Neural crest cell (in vitro differentiated cells): ENCODE measurements around the gene ZNF526. TPM values are rescaled to one million over a fixed set of nuclear protein-coding genes. Genes with fewer than 3 reads are reported as not detected.

Experiments
- DNase-seq: peaks from one replicate; pipeline ENCODE4 v3.0.0; 2021; ENCODE audit warnings: low read depth, mixed read lengths, low spot score
- H3K27ac Mint-ChIP-seq: one replicate; pipeline ENCODE4 v1.8.0; 2021; ENCODE audit warnings: mild to moderate bottlenecking, mixed read lengths; ENCODE audit not compliant: unreplicated experiment
- H3K27me3 Mint-ChIP-seq: 2 replicates; pipeline ENCODE4 v1.8.0; 2021; ENCODE audit warnings: low read depth, mild to moderate bottlenecking, mixed read lengths
- H3K36me3 Mint-ChIP-seq: 2 replicates; pipeline ENCODE4 v1.8.0; 2021; ENCODE audit warnings: low read depth, mild to moderate bottlenecking, mixed read lengths
- H3K4me1 Mint-ChIP-seq: 2 replicates; pipeline ENCODE4 v1.8.0; 2021; ENCODE audit warnings: mixed read lengths
- H3K4me3 Mint-ChIP-seq: one replicate; pipeline ENCODE4 v1.8.0; 2021; ENCODE audit warnings: mild to moderate bottlenecking, mixed read lengths
- H3K9me3 Mint-ChIP-seq: 2 replicates; pipeline ENCODE4 v1.8.0; 2021; ENCODE audit warnings: mixed read lengths
- total RNA-seq: library from RNA; stranded (reverse); gene quantifications from 2 replicates; pipeline ENCODE4 v1.2.1, GENCODE V29; 2021
- TF ChIP-seq, protein P1 (sequence below): fragments of 200-600 bp; sonication (generic); conservative IDR thresholded peaks from 2 replicates; pipeline ENCODE4 v1.5.0; 2021; ENCODE audit warnings: antibody characterized with exemption, mild to moderate bottlenecking

ZNF526 gene
- total RNA-seq, 1 donor from 2014 or later = 24.2 TPM

DNA sequence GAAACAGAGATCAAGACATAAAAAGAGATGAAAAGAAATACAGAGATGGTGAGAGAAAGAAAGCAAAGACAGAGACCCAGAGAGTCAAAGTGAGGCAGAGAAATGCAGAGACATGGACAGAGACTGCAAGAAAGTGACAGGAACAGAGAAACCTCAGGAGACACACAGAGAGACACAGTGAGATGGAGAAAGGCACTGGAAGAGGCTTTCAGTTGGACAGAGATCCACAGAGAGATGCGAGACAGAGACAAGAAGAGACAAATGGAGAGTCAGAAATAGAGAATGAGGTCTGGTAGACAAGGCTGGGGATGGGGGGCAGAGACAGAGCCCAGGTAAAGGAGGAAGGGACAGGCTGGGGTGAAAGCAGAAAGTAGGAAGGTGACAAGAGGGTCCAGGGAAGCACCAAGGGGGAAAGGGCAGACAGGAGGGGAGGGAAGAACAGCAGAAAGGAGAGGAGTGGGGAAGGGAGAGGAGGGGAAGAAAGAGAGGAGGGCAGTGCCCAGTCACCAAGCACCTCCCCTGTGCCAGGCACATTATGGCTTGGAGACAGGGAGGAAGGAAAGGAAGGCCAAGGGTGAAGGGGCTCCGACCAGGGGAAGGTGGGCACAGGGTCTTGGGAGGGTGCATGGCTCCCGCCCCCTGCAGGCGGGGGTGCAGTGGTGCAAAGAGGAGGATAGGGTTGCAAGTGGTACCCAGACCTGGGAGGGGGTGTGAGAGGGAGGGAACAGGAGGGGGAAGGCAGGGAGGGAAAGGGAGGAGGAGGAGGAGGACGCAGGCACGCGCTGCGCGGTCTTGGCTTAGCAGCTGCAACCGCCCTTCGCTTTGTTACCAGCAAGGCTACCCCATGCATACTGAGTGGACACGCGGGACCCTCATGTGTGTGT is 41.1 kb upstream of the ZNF526 start:
- TF ChIP-seq, protein P1, sequence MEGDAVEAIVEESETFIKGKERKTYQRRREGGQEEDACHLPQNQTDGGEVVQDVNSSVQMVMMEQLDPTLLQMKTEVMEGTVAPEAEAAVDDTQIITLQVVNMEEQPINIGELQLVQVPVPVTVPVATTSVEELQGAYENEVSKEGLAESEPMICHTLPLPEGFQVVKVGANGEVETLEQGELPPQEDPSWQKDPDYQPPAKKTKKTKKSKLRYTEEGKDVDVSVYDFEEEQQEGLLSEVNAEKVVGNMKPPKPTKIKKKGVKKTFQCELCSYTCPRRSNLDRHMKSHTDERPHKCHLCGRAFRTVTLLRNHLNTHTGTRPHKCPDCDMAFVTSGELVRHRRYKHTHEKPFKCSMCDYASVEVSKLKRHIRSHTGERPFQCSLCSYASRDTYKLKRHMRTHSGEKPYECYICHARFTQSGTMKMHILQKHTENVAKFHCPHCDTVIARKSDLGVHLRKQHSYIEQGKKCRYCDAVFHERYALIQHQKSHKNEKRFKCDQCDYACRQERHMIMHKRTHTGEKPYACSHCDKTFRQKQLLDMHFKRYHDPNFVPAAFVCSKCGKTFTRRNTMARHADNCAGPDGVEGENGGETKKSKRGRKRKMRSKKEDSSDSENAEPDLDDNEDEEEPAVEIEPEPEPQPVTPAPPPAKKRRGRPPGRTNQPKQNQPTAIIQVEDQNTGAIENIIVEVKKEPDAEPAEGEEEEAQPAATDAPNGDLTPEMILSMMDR = peak; percentile 50
- Mint-ChIP-seq H3K27me3 (peaks cover 48% of the 10 kb centered on the region), H3K4me3 (no peak overlapping the region), H3K4me1 (peaks cover 9% of the 10 kb centered on the region), H3K36me3 (no peaks in the 10 kb centered on the region), H3K27ac (no peak overlapping the region), H3K9me3 (no peaks in the 10 kb centered on the region)
- DNase-seq = peak; percentile 31

DNA sequence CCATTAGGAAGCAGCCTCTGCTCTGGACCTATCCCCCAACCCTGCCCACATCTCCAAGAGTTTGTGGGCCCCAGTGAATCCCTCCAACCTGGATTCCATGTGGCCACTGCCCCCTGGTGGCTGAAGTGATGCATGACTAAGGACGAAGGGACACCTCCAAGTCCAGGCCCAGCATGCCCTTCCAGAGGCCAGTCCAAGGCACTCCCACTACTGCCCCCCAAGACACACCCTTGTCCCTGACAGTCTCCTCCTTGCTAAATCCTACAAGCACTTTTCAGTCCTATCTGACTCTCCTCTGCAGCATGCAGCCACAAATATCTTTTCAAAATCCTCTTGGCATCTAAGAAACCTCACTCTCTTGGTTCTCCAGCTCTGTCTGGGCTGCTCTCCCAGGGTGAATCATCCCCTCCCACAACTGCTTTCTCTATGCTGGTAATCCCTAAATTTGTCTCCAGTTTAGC is 35.7 kb upstream of the ZNF526 start:
- Mint-ChIP-seq H3K27ac (no peak overlapping the region), H3K9me3 (no peaks in the 10 kb centered on the region), H3K36me3 (no peaks in the 10 kb centered on the region), H3K4me1 (peaks cover 4% of the 10 kb centered on the region), H3K27me3 (peaks cover 62% of the 10 kb centered on the region), H3K4me3 (no peak overlapping the region)
- peak; percentile 86 for DNase-seq
- TF ChIP-seq, protein P1 = peak; percentile 87

DNA sequence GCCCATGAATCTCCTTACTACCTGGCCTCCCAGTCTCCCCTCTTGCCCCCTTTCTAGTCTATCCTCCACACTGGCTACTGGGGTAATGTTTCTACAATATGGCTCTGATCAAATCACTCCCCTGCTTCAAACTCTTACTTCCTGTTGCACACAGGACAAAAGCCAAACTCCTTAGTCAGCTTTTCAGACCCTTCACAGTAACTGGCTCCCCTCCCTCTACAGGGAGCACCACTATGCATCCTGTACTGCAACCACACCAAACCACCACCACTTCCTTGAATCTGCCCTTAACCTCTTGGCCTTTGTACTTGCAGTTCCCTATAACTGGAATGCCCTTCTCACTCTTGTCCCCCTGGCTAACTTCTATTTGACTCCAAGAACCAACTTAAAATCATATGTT is 34.8 kb upstream of the ZNF526 start:
- no peaks in the 10 kb centered on the region for H3K9me3 Mint-ChIP-seq
- no peaks in the 10 kb centered on the region for H3K36me3 Mint-ChIP-seq
- H3K27ac Mint-ChIP-seq = no peak overlapping the region
- H3K4me3 Mint-ChIP-seq = no peak overlapping the region
- peaks cover 70% of the 10 kb centered on the region for H3K27me3 Mint-ChIP-seq
- H3K4me1 Mint-ChIP-seq = peaks cover 4% of the 10 kb centered on the region
- TF ChIP-seq, protein P1 = no peak
- DNase-seq = no peak

DNA sequence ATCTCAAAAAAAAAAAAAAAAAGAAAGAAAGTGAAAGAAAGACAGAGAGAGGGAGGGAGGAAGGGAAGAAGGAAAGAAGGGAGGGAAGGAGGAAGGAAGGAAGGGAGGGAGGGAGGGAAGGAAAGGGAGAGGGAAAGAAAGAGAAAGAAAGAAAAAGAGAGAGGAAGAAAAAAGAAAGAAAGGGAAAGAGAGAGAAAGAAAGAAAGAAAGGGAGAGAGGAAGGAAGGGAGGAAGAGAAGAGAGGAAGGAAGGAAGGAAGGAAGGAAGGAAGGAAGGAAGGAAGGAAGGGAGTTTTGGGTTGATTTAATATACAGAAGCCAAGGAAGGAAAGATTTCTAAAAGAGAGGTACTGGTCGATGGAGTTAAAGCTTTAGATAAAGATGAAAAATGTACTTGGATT is 31.4 kb upstream of the ZNF526 start:
- peaks cover 81% of the 10 kb centered on the region for H3K27me3 Mint-ChIP-seq
- TF ChIP-seq, protein P1 = no peak

DNA sequence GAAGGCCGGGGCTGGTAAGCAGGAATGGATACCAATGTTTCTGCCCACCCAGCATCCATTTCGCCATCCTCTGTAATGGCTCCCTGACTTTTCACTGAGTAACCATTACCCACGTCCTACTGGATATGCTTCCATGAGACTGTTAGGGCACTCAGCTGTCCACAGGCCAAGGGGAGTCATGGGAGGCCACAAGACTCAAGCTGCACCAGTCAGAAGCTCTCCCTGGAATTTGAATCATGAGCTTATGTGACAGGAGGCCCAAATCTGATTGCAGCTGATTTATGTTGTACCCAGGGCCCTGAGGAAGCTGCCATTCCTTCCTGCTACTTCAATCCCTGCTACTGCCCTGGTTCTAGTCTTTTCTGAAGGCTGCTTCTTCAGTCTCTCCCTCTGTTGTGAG is 31.0 kb upstream of the ZNF526 start:
- TF ChIP-seq, protein P1 = no peak
- Mint-ChIP-seq H3K4me3 (no peak overlapping the region), H3K27me3 (peaks cover 83% of the 10 kb centered on the region)

More for the DNA sequence above, 31.4 kb upstream of the ZNF526 start:
- Mint-ChIP-seq H3K4me3 (no peak overlapping the region), H3K4me1 (peaks cover 4% of the 10 kb centered on the region), H3K27ac (no peak overlapping the region), H3K9me3 (no peaks in the 10 kb centered on the region), H3K36me3 (no peaks in the 10 kb centered on the region)
- DNase-seq = no peak

More for the DNA sequence above, 31.0 kb upstream of the ZNF526 start:
- DNase-seq = no peak
- H3K27ac Mint-ChIP-seq = no peak overlapping the region
- peaks cover 3% of the 10 kb centered on the region for H3K4me1 Mint-ChIP-seq
- H3K9me3 Mint-ChIP-seq = no peaks in the 10 kb centered on the region
- H3K36me3 Mint-ChIP-seq = no peaks in the 10 kb centered on the region
